IPS-18a (cell line): Measurements from ENCODE around the gene TMEM45B.
"Not testable (repeated sequence)": the region's sequence is repeated elsewhere in the genome, so short reads cannot be mapped to it uniquely, and the experiment has no call there.

Experiments used
- H3K27ac ChIP-seq: one replicate; pipeline ENCODE4 v1.5.1; 2013; ENCODE audit warnings: low read length
- H3K27me3 ChIP-seq: one replicate; pipeline ENCODE4 v1.6.1; 2013; ENCODE audit warnings: mild to moderate bottlenecking, low read length; ENCODE audit not compliant: control insufficient read depth, insufficient read depth
- H3K36me3 ChIP-seq: one replicate; pipeline ENCODE4 v1.6.1; 2013; ENCODE audit warnings: low read depth, low read length; ENCODE audit not compliant: control insufficient read depth
- H3K4me1 ChIP-seq: one replicate; pipeline ENCODE4 v1.6.1; 2013; ENCODE audit warnings: low read depth, low read length; ENCODE audit not compliant: control insufficient read depth
- H3K4me3 ChIP-seq: one replicate; pipeline ENCODE4 v1.5.1; 2013; ENCODE audit warnings: low read length
- H3K9ac ChIP-seq: one replicate; pipeline ENCODE4 v1.6.1; 2013; ENCODE audit warnings: mild to moderate bottlenecking, low read length, moderate library complexity
- H3K9me3 ChIP-seq: one replicate; pipeline ENCODE4 v1.6.1; 2013; ENCODE audit warnings: low read depth, low read length; ENCODE audit not compliant: control insufficient read depth

The TMEM45B gene

GRCh38 chr11:129855086-129855485, 39.4 kb downstream of the TMEM45B start:
- H3K4me1 ChIP-seq: no peaks in the 10 kb centered on the region
- H3K4me3 ChIP-seq: no peak overlapping the region
- H3K9me3 ChIP-seq: no peaks in the 10 kb centered on the region
- no peaks in the 10 kb centered on the region for H3K27me3 ChIP-seq
- no peak overlapping the region for H3K9ac ChIP-seq
- peaks cover 4% of the 10 kb centered on the region for H3K36me3 ChIP-seq
- no peak overlapping the region for H3K27ac ChIP-seq

- no peak overlapping the region for H3K4me3 ChIP-seq
Observed at GRCh38 chr11:129856036-129856435, 40.4 kb downstream of the TMEM45B start.

DNA sequence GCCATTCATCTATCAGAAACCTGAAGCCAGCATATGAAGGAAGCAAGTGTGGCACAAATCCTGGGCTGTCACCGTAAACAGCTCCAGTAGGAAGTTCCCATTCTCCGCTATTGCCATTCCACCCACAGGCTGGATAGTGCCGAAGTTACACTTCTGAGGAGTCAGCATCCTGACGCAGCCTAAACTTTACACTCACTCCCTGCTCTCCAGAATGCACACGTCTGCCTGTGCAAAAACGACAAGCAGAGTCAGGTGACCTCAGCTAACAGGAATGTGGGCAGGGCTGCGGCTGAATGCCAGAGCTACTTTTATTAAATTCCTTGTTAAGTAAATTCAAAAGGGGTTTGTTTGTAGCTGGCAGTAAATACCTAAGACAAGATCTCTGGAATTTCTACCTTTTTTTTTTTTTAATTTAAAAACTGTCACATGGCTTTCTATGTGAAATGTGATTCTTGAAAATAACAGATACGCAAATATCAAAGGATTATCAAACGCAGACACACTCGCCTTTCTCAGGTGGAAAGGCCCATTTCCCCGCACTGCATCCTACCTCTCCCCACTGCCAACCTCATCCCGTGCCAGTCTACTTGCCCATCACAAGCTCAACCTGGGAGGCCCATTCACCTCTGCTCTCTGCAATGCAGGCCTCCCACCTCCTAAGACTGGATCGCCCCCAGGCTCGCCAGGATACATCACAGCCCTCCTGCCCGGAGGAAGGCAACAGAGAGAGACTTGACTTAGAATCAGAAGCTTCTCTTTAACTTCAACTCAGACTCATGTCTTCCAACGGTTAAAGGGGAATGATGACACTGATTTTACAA, 46.3 kb downstream of the TMEM45B start:
- Histone ChIP-seq H3K27me3 (no peaks in the 10 kb centered on the region), H3K36me3 (peaks cover 47% of the 10 kb centered on the region), H3K9ac (no peak overlapping the region), H3K4me1 (no peaks in the 10 kb centered on the region), H3K27ac (no peak overlapping the region), H3K9me3 (no peaks in the 10 kb centered on the region), H3K4me3 (no peak overlapping the region)

More at GRCh38 chr11:129856036-129856435, 40.4 kb downstream of the TMEM45B start:
- Histone ChIP-seq H3K9ac (no peak overlapping the region), H3K9me3 (no peaks in the 10 kb centered on the region), H3K27ac (no peak overlapping the region), H3K4me1 (no peaks in the 10 kb centered on the region), H3K36me3 (peaks cover 10% of the 10 kb centered on the region), H3K27me3 (no peaks in the 10 kb centered on the region)

DNA sequence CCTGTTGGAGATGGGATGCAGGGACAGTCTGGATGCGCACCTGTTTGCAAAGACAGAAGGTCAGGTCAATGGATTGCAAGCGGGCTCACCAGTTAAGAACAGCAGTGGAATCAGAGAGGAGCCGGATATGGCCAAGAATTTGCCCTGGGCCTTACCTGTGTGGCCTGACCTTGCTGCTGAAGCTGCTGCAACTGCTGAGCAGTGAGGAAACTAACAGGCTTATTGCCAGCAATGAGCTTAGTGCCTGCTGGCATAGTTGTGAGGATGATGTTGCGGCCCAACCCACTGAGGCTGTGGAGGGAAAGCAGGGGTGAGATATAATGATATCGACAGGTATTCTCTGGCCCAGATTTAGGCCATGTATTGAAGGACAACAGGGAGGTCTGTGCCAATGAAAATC, 49.2 kb downstream of the TMEM45B start:
- H3K36me3 ChIP-seq: peaks cover 69% of the 10 kb centered on the region
- no peak overlapping the region for H3K9ac ChIP-seq
- H3K27me3 ChIP-seq: no peaks in the 10 kb centered on the region
- no peaks in the 10 kb centered on the region for H3K4me1 ChIP-seq
- no peak overlapping the region for H3K4me3 ChIP-seq
- H3K27ac ChIP-seq: no peak overlapping the region
- H3K9me3 ChIP-seq: no peaks in the 10 kb centered on the region

- H3K4me3 ChIP-seq: no peak overlapping the region
- H3K27ac ChIP-seq: no peak overlapping the region
- H3K4me1 ChIP-seq: no peaks in the 10 kb centered on the region
Observed at GRCh38 chr11:129865701-129866100, 50.1 kb downstream of the TMEM45B start.

GRCh38 chr11:129866311-129866710, 50.7 kb downstream of the TMEM45B start:
- no peaks in the 10 kb centered on the region for H3K27me3 ChIP-seq
- H3K4me1 ChIP-seq: no peaks in the 10 kb centered on the region
- no peaks in the 10 kb centered on the region for H3K9me3 ChIP-seq
- no peak overlapping the region for H3K27ac ChIP-seq
- H3K36me3 ChIP-seq: peaks cover 75% of the 10 kb centered on the region
- no peak overlapping the region for H3K4me3 ChIP-seq
- no peak overlapping the region for H3K9ac ChIP-seq

More at GRCh38 chr11:129865701-129866100, 50.1 kb downstream of the TMEM45B start:
- Histone ChIP-seq H3K36me3 (peaks cover 75% of the 10 kb centered on the region), H3K27me3 (no peaks in the 10 kb centered on the region), H3K9ac (no peak overlapping the region), H3K9me3 (no peaks in the 10 kb centered on the region)

- not testable (repeated sequence) for H3K4me1 ChIP-seq, H3K4me3 ChIP-seq, H3K9ac ChIP-seq, H3K27me3 ChIP-seq, H3K9me3 ChIP-seq, H3K27ac ChIP-seq
- H3K36me3 ChIP-seq: peaks cover 96% of the 10 kb centered on the region
Observed at GRCh38 chr11:129868626-129869025, 53.0 kb downstream of the TMEM45B start.

GRCh38 chr11:129871914-129872313, 56.3 kb downstream of the TMEM45B start:
- Histone ChIP-seq H3K4me1 (no peaks in the 10 kb centered on the region), H3K9me3 (no peaks in the 10 kb centered on the region), H3K27me3 (no peaks in the 10 kb centered on the region), H3K27ac (no peak overlapping the region), H3K9ac (no peak overlapping the region), H3K36me3 (peaks cover 96% of the 10 kb centered on the region), H3K4me3 (no peak overlapping the region)

DNA sequence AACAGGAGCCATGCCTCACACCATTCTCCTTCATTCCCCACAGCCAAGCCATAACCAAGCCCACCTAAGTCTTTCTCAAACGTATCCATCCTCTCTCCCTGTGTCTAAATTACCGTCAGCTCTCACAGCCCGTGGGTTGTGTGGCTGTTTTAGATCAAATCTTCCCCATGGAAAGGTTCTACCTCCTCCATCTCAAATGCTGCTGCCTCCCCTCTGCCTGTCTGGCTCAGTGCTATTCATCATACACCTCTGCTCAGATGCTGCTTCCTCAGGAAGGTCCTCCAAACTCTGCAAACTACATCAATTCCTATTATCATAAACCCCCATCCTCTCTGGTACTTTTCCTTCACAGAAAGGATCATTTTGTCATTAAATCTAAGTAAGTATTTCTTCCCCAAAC, 64.7 kb downstream of the TMEM45B start:
- H3K4me3 ChIP-seq: no peak overlapping the region
- no peaks in the 10 kb centered on the region for H3K27me3 ChIP-seq
- H3K36me3 ChIP-seq: peaks cover 91% of the 10 kb centered on the region
- no peak overlapping the region for H3K27ac ChIP-seq
- no peak overlapping the region for H3K9ac ChIP-seq
- no peaks in the 10 kb centered on the region for H3K4me1 ChIP-seq
- H3K9me3 ChIP-seq: no peaks in the 10 kb centered on the region

- Histone ChIP-seq H3K9ac (no peak overlapping the region), H3K27ac (no peak overlapping the region), H3K4me1 (no peaks in the 10 kb centered on the region), H3K36me3 (peaks cover 91% of the 10 kb centered on the region), H3K9me3 (no peaks in the 10 kb centered on the region), H3K27me3 (no peaks in the 10 kb centered on the region), H3K4me3 (no peak overlapping the region)
Observed at GRCh38 chr11:129881570-129882170, 66.0 kb downstream of the TMEM45B start.

DNA sequence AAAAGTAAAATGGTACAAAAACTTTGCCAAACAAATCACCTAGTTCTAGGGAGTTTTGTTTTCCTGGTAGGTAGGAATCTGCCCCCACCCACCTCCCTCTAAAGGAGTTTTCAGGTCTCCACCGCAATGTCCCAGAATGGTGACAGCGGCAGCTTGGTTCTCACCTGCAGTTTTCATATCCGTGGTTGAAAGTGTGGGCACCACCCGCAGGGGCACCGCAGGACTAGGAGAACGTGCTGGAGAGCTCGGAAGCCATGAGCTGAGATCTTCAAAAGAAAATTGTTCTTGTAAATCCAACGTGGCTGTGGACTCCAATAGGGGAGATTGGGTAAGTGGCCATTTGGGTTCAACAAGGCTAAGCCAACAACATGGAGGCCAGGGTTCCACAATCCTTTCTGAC, 68.9 kb downstream of the TMEM45B start:
- Histone ChIP-seq H3K27me3 (no peaks in the 10 kb centered on the region), H3K4me1 (no peaks in the 10 kb centered on the region), H3K4me3 (no peak overlapping the region), H3K9ac (no peak overlapping the region), H3K9me3 (no peaks in the 10 kb centered on the region), H3K27ac (no peak overlapping the region), H3K36me3 (peaks cover 90% of the 10 kb centered on the region)

GRCh38 chr11:129885381-129885780, 69.7 kb downstream of the TMEM45B start:
- H3K27me3 ChIP-seq: no peaks in the 10 kb centered on the region
- H3K9me3 ChIP-seq: no peaks in the 10 kb centered on the region
- H3K9ac ChIP-seq: no peak overlapping the region
- no peak overlapping the region for H3K27ac ChIP-seq
- peaks cover 97% of the 10 kb centered on the region for H3K36me3 ChIP-seq
- H3K4me3 ChIP-seq: no peak overlapping the region
- H3K4me1 ChIP-seq: no peaks in the 10 kb centered on the region
